ENCODE data around the gene FCRL1.

DNA sequence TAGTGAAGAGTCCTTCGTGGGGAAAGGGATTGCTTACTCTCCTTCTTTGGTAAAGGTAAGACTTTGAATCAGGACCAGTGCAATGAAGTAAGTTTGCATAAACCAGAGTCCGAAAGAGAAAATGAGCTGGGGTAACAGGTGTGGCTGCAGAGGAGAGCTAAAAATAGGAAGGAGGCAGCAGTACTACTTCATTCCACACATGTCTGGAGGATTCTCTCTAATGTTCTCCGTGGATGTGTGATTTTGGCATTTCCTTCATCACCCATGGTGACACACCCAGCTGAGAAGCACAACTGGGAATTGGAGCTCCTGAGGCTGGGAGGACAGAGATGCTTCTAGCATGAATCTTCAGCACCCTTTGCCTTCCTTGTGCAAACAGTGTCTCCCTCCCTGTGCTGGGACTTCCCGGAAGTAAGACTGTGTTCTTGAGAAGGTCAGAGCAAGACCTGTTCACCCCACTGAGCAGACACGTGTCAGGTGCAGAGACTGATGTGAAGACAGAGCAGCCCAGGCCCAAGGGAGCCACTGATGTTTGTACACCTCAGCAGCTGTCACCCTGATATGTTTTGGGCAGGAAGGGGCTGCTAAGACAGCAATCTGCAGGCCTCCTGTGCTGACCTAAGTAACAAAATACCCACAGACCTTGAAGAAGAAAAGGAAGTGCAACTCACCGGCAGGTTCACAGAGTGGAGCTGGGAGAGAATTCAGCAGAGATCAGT is 13.3 kb downstream of the FCRL1 start:
- no peak for TF ChIP-seq POLR2A (IDR thresholded peaks at IDR 0.05)
- no peak for TF ChIP-seq CTCF (IDR thresholded peaks at IDR 0.05)

Measured in lower leg skin (tissue), 3 donors.